ENCODE results near the gene BNC2. TPM values are rescaled to one million over a fixed set of nuclear protein-coding genes. Genes with fewer than 3 reads are reported as not detected.

Gene BNC2
- total and polyA plus RNA-seq, 2 of the 13 experiments (the other 11 are each of a cell fraction or from before 2014, with no cell fraction given): not detected

GRCh38 chr9:16627967-16628366 is 242.5 kb downstream of the BNC2 start (continued):
- TF ChIP-seq NONO (IDR thresholded peaks at IDR 0.05) (no peak), NONO (CRISPR knock-in tag; conservative IDR thresholded peaks at IDR 0.05) (no peak), KAT7 (CRISPR knock-in tag; IDR thresholded peaks at IDR 0.05; ENCODE audit: borderline replicate concordance) (no peak)

- DNase-seq (ENCODE audit: low spot score): no peak
- Histone ChIP-seq H3K27ac (ENCODE audit: extremely low read length, insufficient read depth, low read length) (no peak overlapping the region), H3K4me1 (ENCODE audit: insufficient read depth, low read length) (no peaks in the 10 kb centered on the region), H3K4me2 (ENCODE audit: low read depth, low read length) (no peak overlapping the region), H3K9me3 (ENCODE audit: low read length) (no peaks in the 10 kb centered on the region), H3K27me3 (ENCODE audit: control insufficient read depth in 1 of 2, insufficient read depth in 2 of 2, low read length in 2 of 2) (peaks cover 0 to 33% of the 10 kb centered on the region in 2 experiments; a peak in 3 of 5 replicates), H4K20me1 (ENCODE audit: insufficient read depth, low read length) (no peaks in the 10 kb centered on the region), H3K36me3 (replicated peaks in 1 of 2; ENCODE audit: control insufficient read depth in 1 of 2, insufficient read depth in 2 of 2, low read length in 2 of 2) (no peaks in the 10 kb centered on the region), H3K4me3 (replicated peaks in 1 of 3; ENCODE audit: insufficient read depth in 1 of 3, low read depth in 2 of 3, low read length in 3 of 3) (no peak overlapping the region), H2AFZ (ENCODE audit: low read length) (no peak overlapping the region), H3K9ac (ENCODE audit: insufficient read depth, low read depth, low read length) (no peak overlapping the region), H3K79me2 (ENCODE audit: insufficient read depth, low read length) (no peaks in the 10 kb centered on the region)
- ATAC-seq: no peak
- 2% methylated on average over 2 of the region's 2 CpGs for WGBS (ENCODE audit: low lambda C conversion rate)
- FAIRE-seq: no peak
- in situ Hi-C loops (cut with HindIII; ENCODE audit: extremely low pct_ligation_motif_present, low pct_unique_long_range_greater_than_20kb) (no loop called here), intact Hi-C loops (cut with micrococcal nuclease; ENCODE audit: unreplicated experiment) (no loop called here)
- CTCF ChIA-PET (ENCODE audit: low intra/inter-chr PET ratio, low total read pairs): no interaction called here
- no peak for TF ChIP-seq RNF219 (CRISPR knock-in tag; IDR thresholded peaks at IDR 0.05)
- TF ChIP-seq DPF2 (CRISPR knock-in tag; IDR thresholded peaks at IDR 0.05; ENCODE audit: borderline replicate concordance, low read depth): no peak
- TF ChIP-seq CENPX (CRISPR knock-in tag; IDR thresholded peaks at IDR 0.05): no peak
- no peak for TF ChIP-seq NR1H2 (CRISPR knock-in tag; IDR thresholded peaks at IDR 0.05; ENCODE audit: borderline replicate concordance, low read depth)
- no peak for TF ChIP-seq MATR3 (CRISPR knock-in tag; IDR thresholded peaks at IDR 0.05)
- POLR2A ChIA-PET: no interaction called here
- BruUV-seq (replicated peaks): no TSS peak
Observed at GRCh38 chr9:16627521-16627920, 242.9 kb downstream of the BNC2 start.
